ENCODE measurements around the gene ATP8A1.
A peak's percentile ranks its signal among the peaks of the same experiment; 100 is the strongest.
"Not testable (repeated sequence)": the region's sequence is repeated elsewhere in the genome, so short reads cannot be mapped to it uniquely, and the experiment has no call there.

Gene ATP8A1

GRCh38 chr4:42656944-42657792 lies at the start of gene ATP8A1:
Gene ATP8A1 (minus strand): TSS chr4:42657105. CDS start chr4:42656873, 232 bp downstream.
- peak; percentile 86 to 92 for DNase-seq (ENCODE audit: extremely low read depth in 1 of 2, low read depth in 1 of 2)

- DNase-seq (ENCODE audit: extremely low read depth in 1 of 2, low read depth in 1 of 2) = no peak
These were observed 49.2 kb upstream of the ATP8A1 start for GRCh38 chr4:42706086-42706485.

DNA sequence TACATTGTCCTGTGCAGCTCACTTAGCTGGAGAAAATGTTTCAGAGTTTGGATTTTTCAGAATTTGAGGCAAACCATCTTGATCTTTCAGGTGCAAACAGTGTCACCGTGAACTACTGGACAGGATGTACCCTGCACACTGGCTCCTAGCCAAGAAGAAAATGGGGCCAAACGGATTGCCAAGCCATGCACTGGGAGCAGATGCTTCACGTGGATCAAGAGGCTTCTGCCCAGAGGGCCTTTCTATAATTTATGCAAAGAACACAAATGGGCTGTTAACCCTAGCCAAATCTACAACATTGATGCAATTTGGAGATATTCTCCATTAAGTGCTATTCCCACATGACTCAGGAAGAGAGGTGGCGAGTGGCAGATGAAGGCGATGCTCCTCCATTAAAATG lies 46.9 kb upstream of the ATP8A1 start:
- DNase-seq (ENCODE audit: extremely low read depth in 1 of 2, low read depth in 1 of 2) = no peak

DNA sequence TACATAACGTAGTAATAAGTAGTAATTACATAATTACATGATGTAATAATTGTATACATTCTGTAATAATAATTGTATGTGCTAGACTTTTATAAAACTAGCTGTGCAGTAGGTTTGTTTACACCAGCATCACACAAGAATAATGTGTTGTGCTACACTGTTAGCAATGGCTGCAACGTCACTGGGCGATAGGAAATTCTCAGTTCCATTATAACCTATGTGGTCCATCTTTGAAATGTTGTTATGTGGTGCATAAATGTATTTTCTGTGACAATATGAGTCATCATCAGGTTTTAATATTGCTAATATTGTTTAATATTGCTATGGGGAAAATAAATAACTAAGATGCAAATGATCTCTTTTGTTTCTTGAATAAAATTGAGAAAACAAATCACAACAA lies 46.0 kb upstream of the ATP8A1 start:
- DNase-seq (ENCODE audit: extremely low read depth in 1 of 2, low read depth in 1 of 2) = no peak

- not testable (repeated sequence) for DNase-seq (ENCODE audit: extremely low read depth in 1 of 2, low read depth in 1 of 2)
These were observed 44.9 kb upstream of the ATP8A1 start for GRCh38 chr4:42701780-42702179.

- DNase-seq (ENCODE audit: extremely low read depth in 1 of 2, low read depth in 1 of 2) = no peak
These were observed 33.6 kb upstream of the ATP8A1 start for GRCh38 chr4:42690537-42690936.

DNA sequence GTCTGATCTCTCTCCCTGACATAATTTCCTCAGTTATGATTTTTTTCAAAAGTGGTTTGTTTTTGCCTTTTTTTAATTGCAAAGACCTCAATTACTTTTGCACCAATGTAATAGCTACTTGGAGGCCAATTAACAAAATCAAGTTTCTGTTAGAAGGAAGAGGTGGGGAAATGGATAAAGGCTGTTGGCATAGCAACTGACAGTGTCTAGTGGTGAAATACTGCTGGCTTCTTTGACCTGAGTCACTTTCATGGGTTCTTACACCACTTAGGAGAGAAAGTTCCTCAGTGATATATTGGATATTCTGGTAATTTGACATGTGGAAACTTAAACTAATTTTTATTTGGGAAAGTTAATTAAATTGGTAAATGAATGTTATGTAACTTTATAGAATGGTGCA lies 26.5 kb upstream of the ATP8A1 start:
- DNase-seq (ENCODE audit: extremely low read depth in 1 of 2, low read depth in 1 of 2) = no peak

DNA sequence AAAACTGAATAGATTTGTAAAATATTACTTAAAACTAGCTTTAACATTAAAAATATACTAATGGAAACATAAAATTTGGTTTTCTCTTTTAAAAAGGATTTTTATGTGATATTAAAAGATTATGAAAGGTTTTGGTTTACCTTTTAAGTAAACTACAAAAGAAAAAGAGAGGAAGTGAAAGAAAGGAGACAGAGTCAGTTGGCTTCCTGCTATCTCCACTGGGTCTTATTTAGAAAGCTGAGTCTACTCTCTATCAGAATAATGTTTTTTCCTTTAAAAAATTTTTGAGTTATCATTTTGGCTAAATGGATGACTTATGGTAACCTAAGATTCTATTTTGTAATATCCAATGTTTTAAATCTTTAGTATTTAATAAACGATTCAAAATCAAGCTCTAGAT lies 21.6 kb upstream of the ATP8A1 start:
- no peak for DNase-seq (ENCODE audit: extremely low read depth in 1 of 2, low read depth in 1 of 2)

GRCh38 chr4:42676066-42676951 lies 19.4 kb upstream of the ATP8A1 start:
- DNase-seq (ENCODE audit: extremely low read depth in 1 of 2, low read depth in 1 of 2) = no peak

DNA sequence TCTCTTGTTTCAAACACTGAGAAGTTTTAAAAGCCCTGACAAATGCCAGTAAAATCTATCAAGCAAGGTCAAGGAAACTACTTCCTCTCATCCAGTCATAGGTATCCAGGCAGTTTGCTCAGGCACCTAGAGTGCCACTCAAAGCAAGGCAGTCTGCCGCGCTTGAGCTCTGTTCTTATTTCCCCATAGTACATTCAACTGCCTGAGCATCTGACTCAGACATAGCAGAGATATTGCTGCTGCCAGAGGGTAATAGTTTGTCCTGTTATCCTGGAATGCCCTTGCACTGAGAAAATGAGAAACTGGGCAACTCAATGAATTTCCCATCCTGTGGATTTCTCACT lies 16.1 kb upstream of the ATP8A1 start:
- no peak for DNase-seq (ENCODE audit: extremely low read depth in 1 of 2, low read depth in 1 of 2)

GRCh38 chr4:42672359-42673081 lies 15.6 kb upstream of the ATP8A1 start:
- DNase-seq (ENCODE audit: extremely low read depth in 1 of 2, low read depth in 1 of 2) = no peak

DNA sequence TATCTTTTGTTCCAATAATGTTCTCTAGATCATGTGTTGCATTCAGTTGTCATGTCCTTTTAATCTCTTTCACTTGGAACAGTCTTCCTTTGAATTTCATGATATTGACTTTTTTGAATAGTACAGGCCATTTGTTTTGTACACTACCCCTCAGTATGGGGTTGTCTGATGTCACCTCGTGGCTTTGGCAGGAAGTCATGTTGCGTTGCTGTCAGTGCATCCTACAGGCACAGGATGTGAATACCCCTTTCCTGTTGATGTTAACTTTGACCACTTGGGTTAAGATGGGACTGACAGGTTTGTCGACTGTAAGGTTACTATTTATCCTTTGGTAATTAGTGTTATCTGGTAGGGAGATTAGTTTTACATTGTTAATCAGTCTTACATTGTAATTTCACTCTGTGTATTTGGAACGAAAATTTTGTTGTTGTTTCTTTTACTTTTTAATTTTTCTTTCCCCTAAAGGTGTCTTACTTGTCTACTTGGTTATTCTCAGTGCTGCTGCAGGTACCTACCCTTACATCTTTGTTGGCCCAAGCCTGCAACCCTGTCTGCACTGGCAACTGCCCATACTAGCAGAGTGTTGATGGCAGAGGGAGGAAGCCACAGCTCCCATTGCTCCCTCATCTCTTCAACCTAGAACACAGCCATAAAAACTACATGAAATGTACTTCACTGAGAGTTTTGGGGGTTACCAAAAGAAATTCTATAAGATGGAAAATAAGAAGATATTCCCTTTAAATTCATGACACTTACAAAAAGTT lies 14.7 kb upstream of the ATP8A1 start:
- peak in 1 of 2 donors; percentile 65 for DNase-seq (ENCODE audit: extremely low read depth in 1 of 2, low read depth in 1 of 2)

DNA sequence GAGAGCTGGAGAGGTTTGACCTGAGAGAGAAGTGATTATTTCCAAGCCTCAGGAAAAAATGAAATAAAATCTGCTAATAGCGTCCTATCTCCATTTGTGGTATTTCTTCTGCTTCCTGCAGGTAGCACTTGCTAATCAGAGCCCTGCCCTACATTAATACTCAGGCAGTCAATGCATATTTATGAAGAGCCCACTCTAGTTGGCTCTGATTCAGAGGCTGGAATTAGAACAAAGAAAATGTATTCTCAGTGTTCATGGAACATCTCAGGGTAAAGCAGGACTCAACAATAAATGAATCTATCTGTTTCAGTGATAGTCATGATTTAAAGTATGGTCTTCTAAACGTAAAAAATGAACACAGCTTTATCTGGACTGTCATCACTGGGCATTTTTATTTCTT lies 1.4 kb upstream of the ATP8A1 start:
- DNase-seq (ENCODE audit: extremely low read depth in 1 of 2, low read depth in 1 of 2) = no peak

- DNase-seq (ENCODE audit: extremely low read depth in 1 of 2, low read depth in 1 of 2) = no peak
These were observed 294 bp downstream of the ATP8A1 start for GRCh38 chr4:42656679-42656943.

- DNase-seq (ENCODE audit: extremely low read depth in 1 of 2, low read depth in 1 of 2) = no peak
These were observed 805 bp downstream of the ATP8A1 start for GRCh38 chr4:42655921-42656678.

DNA sequence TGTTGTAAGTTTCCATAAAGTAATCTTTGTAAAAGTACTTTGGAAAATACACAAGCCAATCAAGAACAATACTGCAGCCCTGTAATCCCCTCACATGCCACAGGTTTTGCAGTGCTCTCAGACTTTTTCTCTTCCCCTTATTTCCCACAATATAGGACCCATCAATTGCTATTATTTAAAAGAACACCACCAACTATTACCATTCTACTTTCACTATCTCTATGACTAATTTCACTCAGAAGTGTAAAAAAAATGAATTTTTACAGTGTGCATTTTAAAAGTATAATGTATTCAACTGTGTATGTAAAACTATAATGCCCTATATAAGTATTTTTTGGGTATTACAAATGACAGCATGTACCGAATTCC lies 1.7 kb downstream of the ATP8A1 start:
- no peak for DNase-seq (ENCODE audit: extremely low read depth in 1 of 2, low read depth in 1 of 2)

- no peak for DNase-seq (ENCODE audit: extremely low read depth in 1 of 2, low read depth in 1 of 2)
These were observed 2.2 kb downstream of the ATP8A1 start for GRCh38 chr4:42654631-42655268.

GRCh38 chr4:42653626-42654560 lies 3.0 kb downstream of the ATP8A1 start:
- DNase-seq (ENCODE audit: extremely low read depth in 1 of 2, low read depth in 1 of 2) = no peak

Data from stimulated activated CD8-positive, alpha-beta memory T cell treated with anti-CD3 and anti-CD28 coated beads, Interleukin-7, amount 100 ng/mL, for 48 hours (primary cell).